Measurements from ENCODE around the gene PARK7.
"Not testable (repeated sequence)": the region's sequence is repeated elsewhere in the genome, so short reads cannot be mapped to it uniquely, and the experiment has no call there.

PARK7 gene

DNA sequence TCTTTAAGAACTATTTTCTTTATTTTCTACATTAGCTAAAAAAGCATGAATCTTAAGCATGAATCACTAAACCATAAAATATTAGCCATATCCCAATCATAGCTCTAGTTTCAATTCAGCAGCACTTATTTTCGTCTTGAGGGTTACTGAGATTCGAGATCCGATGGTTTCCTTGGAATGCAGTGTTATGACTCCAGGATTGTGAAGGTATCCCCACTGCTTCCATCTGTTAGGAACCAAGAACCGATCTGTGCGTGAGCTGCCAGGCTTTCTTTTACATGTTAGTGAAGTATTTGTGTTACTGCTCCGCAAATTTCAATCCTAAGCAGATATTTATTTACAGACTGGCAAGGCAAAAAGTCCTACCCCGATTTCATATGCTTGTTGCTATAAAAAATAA is 39.7 kb upstream of the PARK7 start:
- no peak for DNase-seq (ENCODE audit: low read depth)
- no peak for TF ChIP-seq CTCF (IDR thresholded peaks at IDR 0.05; ENCODE audit: insufficient read depth, low read depth, low read length, missing control alignments)
- H3K4me3 ChIP-seq (ENCODE audit: low read depth, low read length) = no peak overlapping the region

- no peak for TF ChIP-seq CTCF (IDR thresholded peaks at IDR 0.05; ENCODE audit: insufficient read depth, low read depth, low read length, missing control alignments)
- no peak for DNase-seq (ENCODE audit: low read depth)
- H3K4me3 ChIP-seq (ENCODE audit: low read depth, low read length) = no peak overlapping the region
These were observed 39.2 kb upstream of the PARK7 start for GRCh38 chr1:7922301-7922700.

DNA sequence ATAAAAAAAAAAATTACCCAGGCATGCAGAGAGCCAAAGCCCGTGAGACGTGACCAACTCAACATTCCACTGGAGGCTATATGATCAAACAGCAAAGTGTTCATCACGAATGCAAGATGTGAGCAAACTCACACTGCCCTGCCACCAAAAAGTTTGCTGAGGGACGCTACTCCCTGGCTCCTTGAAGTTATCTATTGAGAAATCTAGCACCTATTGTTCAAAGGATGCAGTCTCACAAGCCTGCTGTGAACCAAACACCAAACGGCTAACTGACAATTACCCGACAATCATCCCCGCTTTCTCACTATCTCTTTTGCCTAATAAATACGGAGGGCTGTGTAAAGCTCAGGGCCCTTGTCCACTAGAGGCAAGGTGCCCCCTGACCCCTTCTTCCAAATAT is 34.5 kb upstream of the PARK7 start:
- not testable (repeated sequence) for H3K4me3 ChIP-seq (ENCODE audit: low read depth, low read length); DNase-seq (ENCODE audit: low read depth)

GRCh38 chr1:7928247-7928646 is 33.3 kb upstream of the PARK7 start:
- TF ChIP-seq CTCF (IDR thresholded peaks at IDR 0.05; ENCODE audit: insufficient read depth, low read depth, low read length, missing control alignments) = no peak
- H3K4me3 ChIP-seq (ENCODE audit: low read depth, low read length) = no peak overlapping the region
- no peak for DNase-seq (ENCODE audit: low read depth)

- no peak for TF ChIP-seq CTCF (IDR thresholded peaks at IDR 0.05; ENCODE audit: insufficient read depth, low read depth, low read length, missing control alignments)
- H3K4me3 ChIP-seq (ENCODE audit: low read depth, low read length) = no peak overlapping the region
- DNase-seq (ENCODE audit: low read depth) = no peak
These were observed 31.9 kb upstream of the PARK7 start for GRCh38 chr1:7929637-7930036.

- no peak for DNase-seq (ENCODE audit: low read depth)
- TF ChIP-seq CTCF (IDR thresholded peaks at IDR 0.05; ENCODE audit: insufficient read depth, low read depth, low read length, missing control alignments) = no peak
- H3K4me3 ChIP-seq (ENCODE audit: low read depth, low read length) = no peak overlapping the region
These were observed 30.7 kb upstream of the PARK7 start for GRCh38 chr1:7930645-7931445.

GRCh38 chr1:7931446-7931812 is 30.1 kb upstream of the PARK7 start:
- TF ChIP-seq CTCF (IDR thresholded peaks at IDR 0.05; ENCODE audit: insufficient read depth, low read depth, low read length, missing control alignments) = no peak
- DNase-seq (ENCODE audit: low read depth) = no peak
- H3K4me3 ChIP-seq (ENCODE audit: low read depth, low read length) = no peak overlapping the region
